ENCODE measurements around the gene FAM114A2.
"Not testable (repeated sequence)": the region's sequence is repeated elsewhere in the genome, so short reads cannot be mapped to it uniquely, and the experiment has no call there.

FAM114A2 gene

GRCh38 chr5:154047324-154047723 is 8.6 kb upstream of the FAM114A2 start:
- no peak for DNase-seq (ENCODE audit: low spot score)

- no peak for DNase-seq (ENCODE audit: low spot score)
Measured at GRCh38 chr5:154046486-154046885, 7.8 kb upstream of the FAM114A2 start.

- no peak for DNase-seq (ENCODE audit: low spot score)
Measured at GRCh38 chr5:154044581-154044980, 5.9 kb upstream of the FAM114A2 start.

- DNase-seq (ENCODE audit: low spot score): no peak
Measured at GRCh38 chr5:154044099-154044498, 5.4 kb upstream of the FAM114A2 start.

- no peak for DNase-seq (ENCODE audit: low spot score)
Measured at GRCh38 chr5:154042766-154043165, 4.1 kb upstream of the FAM114A2 start.

GRCh38 chr5:154039458-154039829 is 734 bp upstream of the FAM114A2 start:
- no peak for DNase-seq (ENCODE audit: low spot score)

- peak; percentile 40 for DNase-seq (ENCODE audit: low spot score)
Measured at GRCh38 chr5:154038261-154038706, 426 bp downstream of the FAM114A2 start.

- no peak for DNase-seq (ENCODE audit: low spot score)
Measured at GRCh38 chr5:154034944-154035343, 3.8 kb downstream of the FAM114A2 start.

- no peak for DNase-seq (ENCODE audit: low spot score)
Measured at GRCh38 chr5:154031937-154032489, 6.7 kb downstream of the FAM114A2 start.

GRCh38 chr5:154025951-154026350 is 12.8 kb downstream of the FAM114A2 start:
- peak; percentile 28 for DNase-seq (ENCODE audit: low spot score)

- DNase-seq (ENCODE audit: low spot score): not testable (repeated sequence)
Measured at GRCh38 chr5:154018919-154019318, 19.8 kb downstream of the FAM114A2 start.

GRCh38 chr5:154015071-154015693 is 23.5 kb downstream of the FAM114A2 start:
- DNase-seq (ENCODE audit: low spot score): no peak

- no peak for DNase-seq (ENCODE audit: low spot score)
Measured at GRCh38 chr5:154010660-154011059, 28.1 kb downstream of the FAM114A2 start.

GRCh38 chr5:154005648-154006047 is 33.1 kb downstream of the FAM114A2 start:
- DNase-seq (ENCODE audit: low spot score): no peak

- no peak for DNase-seq (ENCODE audit: low spot score)
Measured at GRCh38 chr5:154002511-154003020, 36.1 kb downstream of the FAM114A2 start.

- no peak for DNase-seq (ENCODE audit: low spot score)
Measured at GRCh38 chr5:154002093-154002492, 36.6 kb downstream of the FAM114A2 start.

GRCh38 chr5:154000703-154001102 is 38.0 kb downstream of the FAM114A2 start:
- no peak for DNase-seq (ENCODE audit: low spot score)

GRCh38 chr5:153999995-154000394 is 38.7 kb downstream of the FAM114A2 start:
- no peak for DNase-seq (ENCODE audit: low spot score)

GRCh38 chr5:153998768-153999167 is 39.9 kb downstream of the FAM114A2 start:
- no peak for DNase-seq (ENCODE audit: low spot score)

GRCh38 chr5:153998010-153998409 is 40.7 kb downstream of the FAM114A2 start:
- no peak for DNase-seq (ENCODE audit: low spot score)

- DNase-seq (ENCODE audit: low spot score): no peak
Measured at GRCh38 chr5:153991168-153991567, 47.5 kb downstream of the FAM114A2 start.

- peak; percentile 76 for DNase-seq (ENCODE audit: low spot score)
Measured at GRCh38 chr5:153988510-153988909, 50.2 kb downstream of the FAM114A2 start.

GRCh38 chr5:153987301-153987700 is 51.4 kb downstream of the FAM114A2 start:
- DNase-seq (ENCODE audit: low spot score): peak; percentile 33

GRCh38 chr5:153985498-153985897 is 53.2 kb downstream of the FAM114A2 start:
- peak; percentile 29 for DNase-seq (ENCODE audit: low spot score)

All from hematopoietic multipotent progenitor cell treated with erythropoietin and hydrocortisone succinate and interleukin-3 and kit ligand, for 15 days (in vitro differentiated cells).